Activated T-helper 17 cell treated with anti-CD3 and anti-CD28 coated beads, Interleukin-2, amount 50 U/mL, for 72 hours (primary cell): Measurements from ENCODE around the gene SLC6A1. TPM values are rescaled to one million over a fixed set of nuclear protein-coding genes. Genes with fewer than 3 reads are reported as not detected.

Experiments used
- ATAC-seq: fragments of 150-1000 bp; cut with Tn5 transposase; replicated peaks from 2 replicates; pipeline ENCODE4 v1.10.0; 2021; ENCODE audit warnings: mild to moderate bottlenecking, moderate library complexity
- H3K27ac Mint-ChIP-seq: one replicate; pipeline ENCODE4 v1.8.0; 2022; ENCODE audit warnings: mixed read lengths
- H3K27me3 Mint-ChIP-seq: one replicate; pipeline ENCODE4 v1.8.0; 2022; ENCODE audit warnings: mixed read lengths
- H3K36me3 Mint-ChIP-seq: one replicate; pipeline ENCODE4 v1.8.0; 2022; ENCODE audit warnings: low read depth, mild to moderate bottlenecking, mixed read lengths
- H3K4me1 Mint-ChIP-seq: one replicate; pipeline ENCODE4 v1.8.0; 2022; ENCODE audit warnings: mixed read lengths
- H3K4me3 Mint-ChIP-seq: one replicate; pipeline ENCODE4 v1.8.0; 2022; ENCODE audit warnings: mild to moderate bottlenecking, mixed read lengths
- H3K9me3 Mint-ChIP-seq: one replicate; pipeline ENCODE4 v1.8.0; 2022; ENCODE audit warnings: mixed read lengths
- total RNA-seq, 2 donors: library from RNA; stranded (reverse); gene quantifications; one replicate each; pipeline ENCODE4 v1.2.3, GENCODE V29; 2022

Gene SLC6A1
- total RNA-seq, 2 donors from 2014 or later: not detected

- no peaks in the 10 kb centered on the region for H3K36me3 Mint-ChIP-seq
- H3K4me3 Mint-ChIP-seq: no peak overlapping the region
- H3K27me3 Mint-ChIP-seq: no peaks in the 10 kb centered on the region
- no peaks in the 10 kb centered on the region for H3K9me3 Mint-ChIP-seq
- H3K27ac Mint-ChIP-seq: no peak overlapping the region
- no peaks in the 10 kb centered on the region for H3K4me1 Mint-ChIP-seq
- ATAC-seq: no peak
Observed at GRCh38 chr3:11086856-11087255, 94.3 kb downstream of the SLC6A1 start.

GRCh38 chr3:11088066-11088465 is 95.5 kb downstream of the SLC6A1 start:
- H3K4me1 Mint-ChIP-seq: no peaks in the 10 kb centered on the region
- H3K9me3 Mint-ChIP-seq: no peaks in the 10 kb centered on the region
- H3K27ac Mint-ChIP-seq: no peak overlapping the region
- no peak overlapping the region for H3K4me3 Mint-ChIP-seq
- H3K36me3 Mint-ChIP-seq: no peaks in the 10 kb centered on the region
- ATAC-seq: no peak
- no peaks in the 10 kb centered on the region for H3K27me3 Mint-ChIP-seq

- Mint-ChIP-seq H3K4me3 (no peak overlapping the region), H3K36me3 (no peaks in the 10 kb centered on the region), H3K9me3 (no peaks in the 10 kb centered on the region), H3K27me3 (no peaks in the 10 kb centered on the region), H3K27ac (no peak overlapping the region), H3K4me1 (no peaks in the 10 kb centered on the region)
- ATAC-seq: no peak
Observed at GRCh38 chr3:11088831-11089230, 96.3 kb downstream of the SLC6A1 start.

Other genes starting within 250 kb of the SLC6A1 start
- gene SLC6A11, start 176.5 kb upstream of the SLC6A1 start, total RNA-seq: not detected
- gene HRH1, start 161.7 kb downstream of the SLC6A1 start, total RNA-seq: 1 to 10 TPM; 1.1 to 4.7 TPM